H1 (cell line): ENCODE measurements around the gene OR5M10. TPM values are rescaled to one million over a fixed set of nuclear protein-coding genes. Genes with fewer than 3 reads are reported as not detected.

Experiments used
- PHF8 ChIP-seq: fragments of 200-600 bp; sonication (generic); conservative IDR thresholded peaks from 2 replicates; pipeline ENCODE4 v1.7.1; 2012; ENCODE audit warnings: low read depth, mild to moderate bottlenecking, inconsistent platforms, low read length, moderate library complexity
- RAD21 ChIP-seq, 2 experiments: IDR thresholded peaks in 1 of 2; conservative IDR thresholded peaks in 1 of 2; 2 replicates each; pipeline ENCODE4 v1.6.1; 2011; ENCODE audit warnings: low read depth in 2 of 2, low read length in 2 of 2, improper control_type of control experiment in 1 of 2, inconsistent platforms in 1 of 2, mild to moderate bottlenecking in 1 of 2, moderate library complexity in 1 of 2
- RNF2 ChIP-seq: fragments of 200-900, 300-1000 bp; sonication (generic); IDR thresholded peaks from 2 replicates; pipeline ENCODE4 v1.7.1; 2016; ENCODE audit warnings: borderline replicate concordance, low read depth, mild to moderate bottlenecking, antibody characterized with exemption, low read length; ENCODE audit not compliant: poor library complexity, severe bottlenecking; ENCODE audit errors: missing control alignments
- SRF ChIP-seq: IDR thresholded peaks from 2 replicates; pipeline ENCODE4 v1.6.1; 2011; ENCODE audit warnings: mild to moderate bottlenecking, low read depth, low read length, moderate library complexity
- polyA plus RNA-seq, 7 experiments: library from polyadenylated mRNA; depleted of rRNA in 3 of 7; stranded (reverse) in 5 of 7; unstranded in 2 of 7; fragments of >200 nt in 5 of 7; fragments of 200-250 nt in 2 of 7; gene quantifications; 1 replicate in 5 of 7; 2 replicates in 1 of 7; 4 replicates in 1 of 7; pipeline versions ENCODE4 v1.2.1 to v1.2.3, GENCODE V29; 2011 to 2013; ENCODE audit warnings: missing spikeins in 2 of 7, mixed read lengths in 2 of 7
- total RNA-seq: library from RNA; stranded (reverse); fragmentation: NEBNext Ultra II Directional; extraction: Animal tissue kit (Norgen Biotek cat#: 25700); gene quantifications from 2 replicates; pipeline ENCODE4 v1.2.1, GENCODE V29; 2021
- TF ChIP-seq, protein P1 (sequence below): fragments of 300-600 bp; sonication (generic); IDR thresholded peaks from 2 replicates; pipeline ENCODE4 v1.7.1; 2012; ENCODE audit warnings: low read length, moderate library complexity, mild to moderate bottlenecking, inconsistent platforms; ENCODE audit not compliant: insufficient replicate concordance

OR5M10 gene
- total and polyA plus RNA-seq, 2 of the 8 experiments (the other 6 are each of a cell fraction or from before 2014, with no cell fraction given) = not detected

DNA sequence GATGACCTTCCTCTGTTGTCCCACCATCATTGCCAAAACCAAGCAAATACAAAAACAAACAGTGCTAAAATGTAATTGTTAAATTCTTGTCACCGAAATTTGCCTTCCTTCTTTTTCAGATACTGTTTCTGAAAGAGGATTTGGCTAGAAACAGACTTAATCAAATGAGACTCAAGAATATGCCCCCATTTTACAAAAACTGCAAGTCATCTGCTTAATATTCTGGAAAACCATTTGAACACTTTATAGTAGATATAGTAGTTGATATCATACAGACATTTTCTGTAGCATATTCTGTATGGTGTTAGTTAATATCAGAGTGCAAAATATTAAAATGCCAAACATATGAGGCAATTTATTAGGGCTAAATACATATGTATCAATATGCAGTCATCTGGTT is 33.7 kb upstream of the OR5M10 start (continued):
- TF ChIP-seq, protein P1, sequence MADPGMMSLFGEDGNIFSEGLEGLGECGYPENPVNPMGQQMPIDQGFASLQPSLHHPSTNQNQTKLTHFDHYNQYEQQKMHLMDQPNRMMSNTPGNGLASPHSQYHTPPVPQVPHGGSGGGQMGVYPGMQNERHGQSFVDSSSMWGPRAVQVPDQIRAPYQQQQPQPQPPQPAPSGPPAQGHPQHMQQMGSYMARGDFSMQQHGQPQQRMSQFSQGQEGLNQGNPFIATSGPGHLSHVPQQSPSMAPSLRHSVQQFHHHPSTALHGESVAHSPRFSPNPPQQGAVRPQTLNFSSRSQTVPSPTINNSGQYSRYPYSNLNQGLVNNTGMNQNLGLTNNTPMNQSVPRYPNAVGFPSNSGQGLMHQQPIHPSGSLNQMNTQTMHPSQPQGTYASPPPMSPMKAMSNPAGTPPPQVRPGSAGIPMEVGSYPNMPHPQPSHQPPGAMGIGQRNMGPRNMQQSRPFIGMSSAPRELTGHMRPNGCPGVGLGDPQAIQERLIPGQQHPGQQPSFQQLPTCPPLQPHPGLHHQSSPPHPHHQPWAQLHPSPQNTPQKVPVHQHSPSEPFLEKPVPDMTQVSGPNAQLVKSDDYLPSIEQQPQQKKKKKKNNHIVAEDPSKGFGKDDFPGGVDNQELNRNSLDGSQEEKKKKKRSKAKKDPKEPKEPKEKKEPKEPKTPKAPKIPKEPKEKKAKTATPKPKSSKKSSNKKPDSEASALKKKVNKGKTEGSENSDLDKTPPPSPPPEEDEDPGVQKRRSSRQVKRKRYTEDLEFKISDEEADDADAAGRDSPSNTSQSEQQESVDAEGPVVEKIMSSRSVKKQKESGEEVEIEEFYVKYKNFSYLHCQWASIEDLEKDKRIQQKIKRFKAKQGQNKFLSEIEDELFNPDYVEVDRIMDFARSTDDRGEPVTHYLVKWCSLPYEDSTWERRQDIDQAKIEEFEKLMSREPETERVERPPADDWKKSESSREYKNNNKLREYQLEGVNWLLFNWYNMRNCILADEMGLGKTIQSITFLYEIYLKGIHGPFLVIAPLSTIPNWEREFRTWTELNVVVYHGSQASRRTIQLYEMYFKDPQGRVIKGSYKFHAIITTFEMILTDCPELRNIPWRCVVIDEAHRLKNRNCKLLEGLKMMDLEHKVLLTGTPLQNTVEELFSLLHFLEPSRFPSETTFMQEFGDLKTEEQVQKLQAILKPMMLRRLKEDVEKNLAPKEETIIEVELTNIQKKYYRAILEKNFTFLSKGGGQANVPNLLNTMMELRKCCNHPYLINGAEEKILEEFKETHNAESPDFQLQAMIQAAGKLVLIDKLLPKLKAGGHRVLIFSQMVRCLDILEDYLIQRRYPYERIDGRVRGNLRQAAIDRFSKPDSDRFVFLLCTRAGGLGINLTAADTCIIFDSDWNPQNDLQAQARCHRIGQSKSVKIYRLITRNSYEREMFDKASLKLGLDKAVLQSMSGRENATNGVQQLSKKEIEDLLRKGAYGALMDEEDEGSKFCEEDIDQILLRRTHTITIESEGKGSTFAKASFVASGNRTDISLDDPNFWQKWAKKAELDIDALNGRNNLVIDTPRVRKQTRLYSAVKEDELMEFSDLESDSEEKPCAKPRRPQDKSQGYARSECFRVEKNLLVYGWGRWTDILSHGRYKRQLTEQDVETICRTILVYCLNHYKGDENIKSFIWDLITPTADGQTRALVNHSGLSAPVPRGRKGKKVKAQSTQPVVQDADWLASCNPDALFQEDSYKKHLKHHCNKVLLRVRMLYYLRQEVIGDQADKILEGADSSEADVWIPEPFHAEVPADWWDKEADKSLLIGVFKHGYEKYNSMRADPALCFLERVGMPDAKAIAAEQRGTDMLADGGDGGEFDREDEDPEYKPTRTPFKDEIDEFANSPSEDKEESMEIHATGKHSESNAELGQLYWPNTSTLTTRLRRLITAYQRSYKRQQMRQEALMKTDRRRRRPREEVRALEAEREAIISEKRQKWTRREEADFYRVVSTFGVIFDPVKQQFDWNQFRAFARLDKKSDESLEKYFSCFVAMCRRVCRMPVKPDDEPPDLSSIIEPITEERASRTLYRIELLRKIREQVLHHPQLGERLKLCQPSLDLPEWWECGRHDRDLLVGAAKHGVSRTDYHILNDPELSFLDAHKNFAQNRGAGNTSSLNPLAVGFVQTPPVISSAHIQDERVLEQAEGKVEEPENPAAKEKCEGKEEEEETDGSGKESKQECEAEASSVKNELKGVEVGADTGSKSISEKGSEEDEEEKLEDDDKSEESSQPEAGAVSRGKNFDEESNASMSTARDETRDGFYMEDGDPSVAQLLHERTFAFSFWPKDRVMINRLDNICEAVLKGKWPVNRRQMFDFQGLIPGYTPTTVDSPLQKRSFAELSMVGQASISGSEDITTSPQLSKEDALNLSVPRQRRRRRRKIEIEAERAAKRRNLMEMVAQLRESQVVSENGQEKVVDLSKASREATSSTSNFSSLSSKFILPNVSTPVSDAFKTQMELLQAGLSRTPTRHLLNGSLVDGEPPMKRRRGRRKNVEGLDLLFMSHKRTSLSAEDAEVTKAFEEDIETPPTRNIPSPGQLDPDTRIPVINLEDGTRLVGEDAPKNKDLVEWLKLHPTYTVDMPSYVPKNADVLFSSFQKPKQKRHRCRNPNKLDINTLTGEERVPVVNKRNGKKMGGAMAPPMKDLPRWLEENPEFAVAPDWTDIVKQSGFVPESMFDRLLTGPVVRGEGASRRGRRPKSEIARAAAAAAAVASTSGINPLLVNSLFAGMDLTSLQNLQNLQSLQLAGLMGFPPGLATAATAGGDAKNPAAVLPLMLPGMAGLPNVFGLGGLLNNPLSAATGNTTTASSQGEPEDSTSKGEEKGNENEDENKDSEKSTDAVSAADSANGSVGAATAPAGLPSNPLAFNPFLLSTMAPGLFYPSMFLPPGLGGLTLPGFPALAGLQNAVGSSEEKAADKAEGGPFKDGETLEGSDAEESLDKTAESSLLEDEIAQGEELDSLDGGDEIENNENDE = no peak
- no peak for TF ChIP-seq RAD21 (IDR thresholded peaks at IDR 0.05 in 1 of 2, conservative IDR thresholded peaks at IDR 0.05 in 1 of 2; ENCODE audit: low read depth in 2 of 2, low read length in 2 of 2)
- TF ChIP-seq SRF = no peak
- TF ChIP-seq PHF8 = no peak
- TF ChIP-seq RNF2 = no peak
